Subcutaneous abdominal adipose tissue (tissue), 5 donors: ENCODE data around the gene TBC1D21.

Source experiments
- H3K27ac ChIP-seq: one replicate; pipeline ENCODE4 v1.7.0; 2013; ENCODE audit warnings: low read depth, mild to moderate bottlenecking, inconsistent platforms, low read length, moderate library complexity
- H3K27me3 ChIP-seq, 5 donors: one replicate each; pipeline ENCODE4 v1.7.0; 2013; ENCODE audit warnings: low read length in 5 of 5, inconsistent platforms in 1 of 5; ENCODE audit not compliant: control insufficient read depth in 5 of 5, insufficient read depth in 4 of 5
- H3K36me3 ChIP-seq, 5 donors: one replicate each; pipeline ENCODE4 v1.7.0; 2013; ENCODE audit warnings: low read length in 5 of 5; ENCODE audit not compliant: control insufficient read depth in 5 of 5, insufficient read depth in 5 of 5
- H3K4me1 ChIP-seq, 5 donors: one replicate each; pipeline ENCODE4 v1.7.0; 2013; ENCODE audit warnings: low read length in 5 of 5, mild to moderate bottlenecking in 3 of 5, moderate library complexity in 1 of 5; ENCODE audit not compliant: control insufficient read depth in 5 of 5, insufficient read depth in 5 of 5
- H3K4me3 ChIP-seq, 5 donors: one replicate each; pipeline ENCODE4 v1.7.0; 2013; ENCODE audit warnings: low read length in 5 of 5, low read depth in 1 of 5
- H3K9ac ChIP-seq, 5 donors: one replicate each; pipeline ENCODE4 v1.7.0; 2013; ENCODE audit warnings: low read length in 5 of 5, mild to moderate bottlenecking in 4 of 5, moderate library complexity in 3 of 5
- H3K9me3 ChIP-seq, 5 donors: one replicate each; pipeline ENCODE4 v1.7.0; 2013; ENCODE audit warnings: low read length in 5 of 5; ENCODE audit not compliant: control insufficient read depth in 5 of 5
- donor health status: healthy.
- donor health status: healthy.
- donor health status: healthy.
- donor health status: healthy.
- donor health status: healthy.

Gene TBC1D21

DNA sequence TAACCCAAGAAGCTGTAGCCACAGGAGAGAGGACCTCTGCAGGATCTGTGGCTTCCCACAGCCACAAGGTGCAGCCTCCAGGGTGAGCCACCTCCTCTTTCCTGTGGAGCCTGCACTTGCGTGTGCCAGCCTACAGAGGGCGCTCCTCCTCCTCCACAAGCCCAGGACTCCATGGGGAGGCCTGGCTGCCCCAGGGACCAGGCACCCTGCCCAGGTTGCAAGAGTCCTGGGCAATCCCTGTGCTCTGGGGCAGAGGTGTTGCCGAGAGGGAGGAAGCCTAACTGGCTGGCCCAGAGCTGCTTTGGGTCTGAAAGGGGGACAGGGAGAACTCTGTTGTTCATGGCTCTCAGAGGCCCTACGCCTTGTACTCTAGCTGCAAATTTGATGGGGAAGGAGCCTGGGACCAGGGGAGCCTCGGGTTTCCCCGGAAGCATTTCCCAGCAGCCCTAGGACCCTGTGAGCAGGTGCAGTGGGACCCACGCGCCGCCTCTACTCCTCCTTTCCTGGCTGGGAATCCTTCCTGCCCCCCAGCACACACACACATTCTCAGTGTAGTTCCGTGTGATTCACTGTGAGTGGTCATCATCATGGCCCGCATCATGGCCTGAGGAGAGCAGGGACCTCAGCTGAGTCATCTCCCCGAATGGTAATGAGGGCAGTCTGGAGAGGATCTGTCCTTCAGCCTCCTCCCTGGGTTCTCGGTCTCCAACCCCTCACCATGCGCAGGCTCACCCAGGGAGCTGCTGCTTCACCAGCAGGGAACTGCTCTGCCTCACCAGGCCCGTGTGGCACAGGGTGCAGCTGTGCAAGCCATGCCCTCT, 24.3 kb downstream of the TBC1D21 start:
- Histone ChIP-seq H3K27ac (no peak overlapping the region), H3K4me3 (no peak overlapping the region), H3K9me3 (no peaks in the 10 kb centered on the region), H3K9ac (no peak overlapping the region), H3K27me3 (peaks cover 0 to 5% (median 0%) of the 10 kb centered on the region in 5 donors), H3K36me3 (no peaks in the 10 kb centered on the region), H3K4me1 (peaks cover 0 to 13% (median 6%) of the 10 kb centered on the region in 5 donors)

DNA sequence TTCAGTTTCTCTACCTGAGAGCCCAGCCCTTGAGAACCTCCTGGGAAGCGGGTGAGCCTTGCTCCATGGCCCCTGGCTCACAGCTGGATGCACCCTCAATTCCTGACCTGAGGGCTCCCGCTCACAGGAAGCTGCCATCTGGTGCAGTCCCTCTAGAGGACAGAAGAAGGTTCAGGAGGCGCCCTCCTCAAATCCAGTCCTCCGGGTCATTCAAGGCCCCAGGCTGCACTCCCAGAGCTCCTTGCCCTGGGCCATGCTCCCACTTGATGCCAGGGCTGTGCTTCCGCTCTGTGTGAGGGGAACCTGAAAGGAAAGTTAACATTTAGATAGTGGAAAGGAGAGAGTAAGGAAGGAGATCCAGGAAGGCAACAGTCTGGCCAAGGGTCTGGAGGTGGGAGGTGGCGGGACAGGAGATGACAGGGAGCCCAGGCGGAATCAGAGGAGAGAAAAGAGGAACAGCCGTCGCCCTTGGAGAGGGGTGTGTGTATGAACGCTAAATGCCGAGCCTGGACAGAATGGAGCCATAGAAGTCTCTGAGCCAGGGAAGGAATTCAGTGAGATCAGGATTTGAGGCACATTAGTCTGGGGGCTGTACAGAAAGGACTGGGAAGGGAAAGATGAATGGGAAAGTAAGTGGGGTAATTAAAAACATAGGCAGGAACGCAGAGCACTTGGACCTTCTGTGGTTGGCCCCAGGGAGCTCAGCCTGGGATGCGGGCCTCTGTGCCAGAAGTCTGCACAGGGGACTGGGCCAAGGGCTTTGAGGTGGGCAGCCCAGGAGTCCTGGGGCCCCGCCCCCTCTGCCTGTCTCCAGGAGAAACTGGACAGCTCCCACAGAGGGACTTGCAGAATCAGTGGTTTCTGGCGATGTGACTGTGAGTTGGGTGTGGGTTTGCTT, 26.1 kb downstream of the TBC1D21 start:
- Histone ChIP-seq H3K27me3 (peaks cover 0 to 5% (median 0%) of the 10 kb centered on the region in 5 donors), H3K9ac (no peak overlapping the region), H3K27ac (no peak overlapping the region), H3K4me3 (no peak overlapping the region), H3K9me3 (no peaks in the 10 kb centered on the region), H3K36me3 (no peaks in the 10 kb centered on the region), H3K4me1 (peaks cover 0 to 13% (median 6%) of the 10 kb centered on the region in 5 donors)

DNA sequence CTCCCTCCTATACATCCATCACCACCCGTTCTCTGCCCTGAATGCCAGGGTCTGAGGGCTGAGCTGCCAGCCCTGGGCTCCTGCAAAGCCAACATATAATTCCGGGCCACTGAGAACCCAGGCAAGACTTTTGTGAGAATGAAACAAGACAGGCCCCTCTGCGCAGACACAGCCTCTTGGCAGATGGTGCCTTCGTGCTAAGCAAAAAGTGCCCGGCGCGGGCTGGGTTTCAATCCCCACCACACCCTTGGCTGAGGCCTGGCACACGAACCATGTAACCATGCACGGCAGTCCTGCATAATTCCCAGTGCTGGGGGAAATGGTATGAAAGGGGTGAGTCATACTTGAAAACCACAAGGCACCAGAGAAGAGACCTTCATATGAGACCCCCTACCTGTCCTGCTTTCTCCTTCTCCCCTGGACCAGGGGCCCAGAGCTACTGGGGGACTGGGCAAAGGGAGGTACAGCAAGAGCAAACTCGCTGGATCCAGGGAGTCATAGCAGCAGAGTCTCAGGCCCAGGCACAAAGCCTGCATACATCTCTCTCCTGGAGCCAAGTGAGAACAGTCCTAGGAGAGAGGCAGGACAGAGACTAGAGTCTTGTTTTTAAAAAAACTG, 26.8 kb downstream of the TBC1D21 start:
- peaks cover 0 to 5% (median 0%) of the 10 kb centered on the region in 5 donors for H3K27me3 ChIP-seq
- peaks cover 0 to 13% (median 6%) of the 10 kb centered on the region in 5 donors for H3K4me1 ChIP-seq
- no peak overlapping the region for H3K4me3 ChIP-seq
- no peak overlapping the region for H3K27ac ChIP-seq
- no peaks in the 10 kb centered on the region for H3K36me3 ChIP-seq
- H3K9me3 ChIP-seq: no peaks in the 10 kb centered on the region
- H3K9ac ChIP-seq: no peak overlapping the region

DNA sequence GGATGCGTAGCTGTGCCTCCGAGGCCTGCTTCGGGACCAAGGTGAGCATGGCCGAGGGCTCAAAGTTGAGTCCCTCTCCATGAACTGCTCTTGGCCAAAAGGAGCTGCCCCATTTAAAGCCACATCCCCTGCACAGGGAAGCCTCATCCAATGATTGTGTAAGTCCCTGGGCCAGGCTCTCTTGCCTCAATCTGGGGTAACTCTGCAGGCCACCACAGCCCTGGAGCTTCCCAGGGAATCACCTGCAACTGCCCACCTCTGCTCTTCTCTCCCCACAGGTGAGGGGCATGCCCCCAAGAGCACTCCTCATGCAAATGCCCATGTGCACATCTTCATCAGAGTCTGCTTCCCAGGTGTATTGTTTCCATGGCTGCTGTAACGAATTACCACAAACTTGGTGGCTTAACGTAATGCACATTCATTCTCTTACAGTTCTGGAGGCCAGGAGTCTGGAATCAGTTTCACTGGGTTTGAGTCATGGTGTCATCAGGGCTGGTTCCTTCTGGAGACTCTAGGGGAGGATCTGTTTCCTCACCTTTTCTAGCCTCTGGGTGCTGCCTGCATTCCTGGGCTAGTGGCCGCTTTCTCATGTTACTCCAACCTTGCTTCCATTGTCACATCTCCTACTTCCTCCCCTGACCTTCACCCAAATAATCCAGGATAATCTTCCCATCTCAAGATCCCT, 27.9 kb downstream of the TBC1D21 start:
- Histone ChIP-seq H3K27ac (no peak overlapping the region), H3K4me3 (no peak overlapping the region), H3K4me1 (peaks cover 0 to 13% (median 6%) of the 10 kb centered on the region in 5 donors), H3K9me3 (no peaks in the 10 kb centered on the region), H3K36me3 (no peaks in the 10 kb centered on the region), H3K27me3 (peaks cover 0 to 5% (median 0%) of the 10 kb centered on the region in 5 donors), H3K9ac (no peak overlapping the region)

DNA sequence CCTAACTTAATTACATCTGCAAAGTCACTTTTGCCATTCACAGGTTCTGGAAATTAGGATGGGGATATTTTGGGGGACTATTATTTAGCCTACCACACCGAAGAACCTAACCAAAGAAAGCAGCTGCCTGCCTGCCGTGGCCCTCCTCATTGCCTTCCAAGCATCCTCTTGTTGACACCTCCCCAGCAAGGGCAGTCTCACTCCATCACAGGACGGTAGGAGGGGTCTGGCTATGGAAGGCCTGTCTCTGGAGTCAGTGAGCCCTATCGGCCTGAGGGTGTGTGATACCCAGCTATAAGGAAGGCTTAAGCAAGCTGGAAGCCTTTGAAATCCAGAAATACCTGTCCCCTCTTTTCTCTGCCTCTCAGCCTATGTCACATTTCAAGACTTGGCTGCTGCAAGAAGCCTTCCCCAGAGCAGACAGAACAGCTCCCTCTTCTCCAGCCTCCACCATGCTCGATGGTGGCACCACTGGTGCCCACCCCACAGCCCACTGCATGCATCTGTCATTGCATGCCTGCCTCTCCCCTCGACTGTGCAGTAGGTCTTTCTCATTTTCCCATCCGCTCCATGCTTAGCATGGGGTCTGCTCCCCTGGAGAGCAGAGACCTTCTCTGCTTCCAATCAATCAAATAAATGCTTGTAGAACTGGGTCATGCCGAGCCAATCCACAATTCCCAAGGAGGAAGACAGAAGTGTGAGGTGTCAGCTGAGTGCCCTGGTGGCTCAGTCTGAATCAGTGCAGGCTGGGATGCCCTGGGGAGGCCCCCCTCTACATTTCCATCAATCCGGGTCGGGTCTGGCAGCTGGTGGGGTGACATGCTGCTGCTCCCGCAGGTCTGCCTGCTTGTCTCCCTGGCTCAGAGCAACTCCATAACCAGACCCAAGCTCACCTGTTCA, 29.0 kb downstream of the TBC1D21 start:
- H3K4me1 ChIP-seq: peaks cover 0 to 9% (median 2%) of the 10 kb centered on the region in 5 donors
- no peak overlapping the region for H3K27ac ChIP-seq
- H3K9me3 ChIP-seq: no peaks in the 10 kb centered on the region
- H3K9ac ChIP-seq: no peak overlapping the region
- peaks cover 0 to 5% (median 0%) of the 10 kb centered on the region in 5 donors for H3K27me3 ChIP-seq
- H3K36me3 ChIP-seq: no peaks in the 10 kb centered on the region
- H3K4me3 ChIP-seq: no peak overlapping the region

DNA sequence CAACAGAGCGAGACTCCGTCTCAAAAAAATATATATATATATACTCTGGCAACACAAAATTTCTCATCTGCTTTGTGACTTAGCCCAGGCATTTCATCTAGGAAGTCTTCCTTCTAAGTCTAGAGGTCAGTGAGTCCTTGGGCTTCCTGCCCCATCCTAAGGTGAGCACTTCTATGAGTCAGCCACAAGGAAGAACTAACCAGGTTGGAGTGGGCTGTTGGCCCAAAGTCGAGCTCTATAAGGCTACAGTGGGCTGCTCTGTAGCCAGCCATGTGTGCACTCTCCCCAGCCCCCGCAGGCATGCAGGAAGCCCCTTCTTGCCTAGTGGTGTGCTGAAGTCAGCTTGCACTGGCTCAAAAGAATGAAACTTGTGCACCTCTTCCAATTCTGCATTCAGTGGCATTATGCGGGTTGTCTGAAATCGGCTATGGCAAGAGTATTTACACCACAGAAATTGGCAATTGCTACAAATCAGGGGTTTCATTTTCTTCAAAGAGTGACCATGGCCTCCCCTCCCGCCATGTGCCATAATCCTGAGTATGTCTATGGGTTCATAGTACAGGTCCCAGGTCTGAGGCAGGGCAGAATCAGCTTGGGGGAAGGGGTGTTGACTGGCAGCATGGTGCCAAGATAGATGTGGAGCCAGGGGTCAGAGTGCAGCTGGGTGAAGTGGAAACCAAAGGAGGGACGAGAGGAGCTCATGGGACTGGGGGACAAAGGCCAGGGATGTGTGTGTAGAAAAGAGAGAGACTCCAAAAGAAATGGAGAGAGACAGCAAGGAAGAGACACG, 30.9 kb downstream of the TBC1D21 start:
- no peaks in the 10 kb centered on the region for H3K36me3 ChIP-seq
- H3K9ac ChIP-seq: no peak overlapping the region
- no peak overlapping the region for H3K4me3 ChIP-seq
- H3K27ac ChIP-seq: no peak overlapping the region
- H3K27me3 ChIP-seq: peaks cover 0 to 5% (median 0%) of the 10 kb centered on the region in 5 donors
- no peaks in the 10 kb centered on the region for H3K9me3 ChIP-seq
- H3K4me1 ChIP-seq: peaks cover 0 to 6% (median 2%) of the 10 kb centered on the region in 5 donors

DNA sequence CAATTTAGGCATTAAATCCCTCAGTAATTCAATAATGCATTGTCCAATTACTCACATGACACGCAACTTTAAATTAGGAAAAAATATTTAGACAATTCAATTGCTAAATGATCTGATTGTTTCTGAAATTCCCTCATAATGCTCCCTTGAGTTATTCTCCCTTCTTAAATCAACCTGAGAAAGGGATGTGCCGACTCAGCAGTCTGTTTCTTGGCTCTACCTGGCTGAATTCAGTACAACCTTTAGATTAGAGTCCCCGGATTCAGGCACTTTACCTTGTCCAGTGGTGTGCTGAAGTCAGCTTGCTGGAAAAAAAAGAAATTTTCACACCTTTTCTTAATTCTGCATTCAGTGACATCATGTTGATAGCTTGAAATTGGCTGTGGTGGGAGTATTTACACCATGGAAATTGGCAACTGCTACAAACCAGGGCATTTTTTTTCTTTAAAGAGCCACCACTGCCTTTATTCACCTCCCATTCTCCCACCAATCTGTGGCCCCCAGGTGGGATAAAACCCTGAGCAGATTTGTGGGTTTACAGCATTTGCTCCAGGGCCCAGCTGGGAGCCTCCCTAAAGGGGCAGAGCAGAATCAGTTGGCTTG, 32.0 kb downstream of the TBC1D21 start:
- Histone ChIP-seq H3K4me3 (no peak overlapping the region), H3K36me3 (no peaks in the 10 kb centered on the region), H3K9ac (no peak overlapping the region), H3K4me1 (peaks cover 0 to 3% (median 2%) of the 10 kb centered on the region in 5 donors), H3K27me3 (peaks cover 0 to 5% (median 0%) of the 10 kb centered on the region in 5 donors), H3K27ac (no peak overlapping the region), H3K9me3 (no peaks in the 10 kb centered on the region)

DNA sequence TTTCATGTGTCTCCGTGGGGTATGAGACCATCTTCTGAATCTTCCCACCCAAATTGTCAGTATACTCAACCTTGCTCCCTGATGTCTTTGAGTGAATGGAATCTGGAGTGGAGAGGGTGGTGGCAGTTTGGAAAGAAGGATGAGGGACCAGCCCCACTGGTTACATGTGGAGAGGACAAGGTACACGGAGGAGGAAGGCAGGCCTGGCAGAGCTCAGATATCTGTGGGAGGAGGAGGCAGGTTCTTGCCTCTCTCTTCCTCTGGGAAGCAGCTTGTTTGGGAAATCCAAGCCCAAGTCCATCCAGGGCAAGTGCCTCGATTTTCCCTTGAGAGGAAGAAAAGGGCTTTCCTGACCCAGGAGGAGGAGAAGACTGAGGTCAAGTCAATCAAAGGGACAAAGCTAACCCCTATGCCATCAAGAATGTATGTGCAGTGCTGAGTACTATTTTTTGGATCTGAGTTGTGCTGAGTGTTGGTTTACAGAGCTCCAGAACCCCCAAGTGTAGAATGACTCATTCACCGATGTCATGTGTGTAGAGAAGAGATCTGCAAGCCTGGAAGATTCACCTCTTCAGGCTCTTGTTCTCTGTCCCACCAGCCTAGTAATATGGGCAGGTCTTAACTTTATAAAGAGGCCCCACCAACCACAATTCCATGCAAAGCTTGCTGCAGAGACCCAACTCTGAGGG, 33.1 kb downstream of the TBC1D21 start:
- H3K9ac ChIP-seq: no peak overlapping the region
- H3K9me3 ChIP-seq: no peaks in the 10 kb centered on the region
- H3K36me3 ChIP-seq: no peaks in the 10 kb centered on the region
- no peak overlapping the region for H3K27ac ChIP-seq
- peaks cover 0 to 9% (median 0%) of the 10 kb centered on the region in 5 donors for H3K27me3 ChIP-seq
- peaks cover 0 to 3% (median 2%) of the 10 kb centered on the region in 5 donors for H3K4me1 ChIP-seq
- H3K4me3 ChIP-seq: no peak overlapping the region
